ENCODE data around the gene TCL1B.

- TF ChIP-seq POLR2A (IDR thresholded peaks at IDR 0.05) = no peak
- no peak for TF ChIP-seq CTCF (IDR thresholded peaks at IDR 0.05)
Observed at GRCh38 chr14:95652690-95653089, 33.5 kb upstream of the TCL1B start.

Measured in body of pancreas (tissue), 4 donors.